ENCODE measurements around the gene YY1.

Gene YY1

DNA sequence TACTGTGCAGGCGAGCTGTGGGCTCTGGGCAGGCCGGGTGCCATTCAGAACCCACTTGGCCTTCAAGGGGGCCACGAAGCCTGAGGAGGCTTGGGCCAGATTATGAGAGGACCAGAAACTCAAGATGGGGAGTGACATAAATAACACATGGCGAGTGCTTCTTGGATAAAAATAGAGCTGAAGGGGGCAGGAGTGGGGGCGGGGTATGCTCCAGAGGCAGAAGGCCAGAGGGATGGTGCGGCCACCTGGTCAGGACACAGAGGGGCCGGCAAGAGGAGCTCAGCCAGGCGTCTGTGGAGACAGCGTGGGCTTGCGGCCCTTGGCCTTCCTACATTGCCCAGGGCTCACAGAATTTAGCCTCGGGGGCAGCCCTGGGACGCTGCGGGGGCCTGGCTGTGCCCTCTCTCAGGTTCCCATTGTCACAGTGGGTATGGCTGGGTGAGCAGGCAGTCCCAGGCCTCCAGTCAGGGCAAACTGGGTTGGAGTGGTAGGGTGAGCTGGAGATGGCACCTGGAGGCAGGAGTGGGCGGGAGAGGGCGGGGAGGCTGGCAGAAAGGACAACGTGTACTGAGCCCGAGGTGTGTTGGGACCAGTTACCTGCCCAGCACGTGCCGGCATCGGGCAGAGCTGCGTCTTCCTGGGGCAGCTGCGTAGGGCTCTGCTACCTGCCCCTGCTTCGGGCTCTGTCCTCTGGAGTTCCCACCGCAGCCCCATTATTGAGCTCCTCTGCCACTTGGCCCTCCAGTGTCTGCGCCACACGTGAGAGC lies 74.7 kb downstream of the YY1 start:
- DNase-seq (ENCODE audit: low read depth in 2 of 2): no peak

DNA sequence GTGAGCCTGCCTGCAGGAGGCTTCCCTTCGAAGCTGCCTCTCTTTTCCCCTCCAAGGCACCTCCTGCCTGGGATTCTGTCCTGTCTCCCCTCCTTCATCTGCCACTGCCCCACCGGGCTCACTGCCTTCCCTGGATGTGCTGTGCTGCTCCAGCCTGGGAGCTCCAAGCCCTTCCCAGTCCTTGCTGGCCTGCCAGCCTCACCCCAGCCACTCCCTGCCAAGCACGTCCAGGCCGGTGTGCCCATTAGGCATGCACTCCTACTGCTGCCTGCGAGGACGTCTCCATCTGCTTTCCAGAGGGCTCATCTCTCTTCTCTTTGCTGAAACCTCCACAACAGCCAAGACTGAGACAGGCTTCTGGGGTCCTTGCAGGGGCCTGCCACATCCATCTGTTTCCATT lies 75.8 kb downstream of the YY1 start:
- DNase-seq (ENCODE audit: low read depth in 2 of 2): no peak

DNA sequence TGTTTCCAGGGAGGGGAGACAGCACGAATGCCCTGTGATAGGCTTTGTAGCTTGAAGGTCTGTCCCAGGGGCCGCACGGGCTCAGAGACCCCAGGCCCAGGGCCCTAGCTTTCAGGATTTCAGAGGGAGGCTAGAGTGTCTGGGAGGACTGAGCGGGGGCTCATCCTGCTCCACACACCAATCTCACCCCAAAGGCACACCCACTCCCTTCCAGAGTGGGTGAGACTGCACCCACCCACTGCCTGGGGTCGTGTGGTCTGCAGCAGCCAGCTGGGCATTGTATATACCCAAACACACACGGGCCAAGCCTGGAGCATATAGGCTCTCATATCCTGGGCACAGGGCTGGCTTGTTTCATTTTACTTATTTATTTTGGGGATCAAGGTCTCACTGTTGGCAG lies 78.4 kb downstream of the YY1 start:
- no peak for DNase-seq (ENCODE audit: low read depth in 2 of 2)

DNA sequence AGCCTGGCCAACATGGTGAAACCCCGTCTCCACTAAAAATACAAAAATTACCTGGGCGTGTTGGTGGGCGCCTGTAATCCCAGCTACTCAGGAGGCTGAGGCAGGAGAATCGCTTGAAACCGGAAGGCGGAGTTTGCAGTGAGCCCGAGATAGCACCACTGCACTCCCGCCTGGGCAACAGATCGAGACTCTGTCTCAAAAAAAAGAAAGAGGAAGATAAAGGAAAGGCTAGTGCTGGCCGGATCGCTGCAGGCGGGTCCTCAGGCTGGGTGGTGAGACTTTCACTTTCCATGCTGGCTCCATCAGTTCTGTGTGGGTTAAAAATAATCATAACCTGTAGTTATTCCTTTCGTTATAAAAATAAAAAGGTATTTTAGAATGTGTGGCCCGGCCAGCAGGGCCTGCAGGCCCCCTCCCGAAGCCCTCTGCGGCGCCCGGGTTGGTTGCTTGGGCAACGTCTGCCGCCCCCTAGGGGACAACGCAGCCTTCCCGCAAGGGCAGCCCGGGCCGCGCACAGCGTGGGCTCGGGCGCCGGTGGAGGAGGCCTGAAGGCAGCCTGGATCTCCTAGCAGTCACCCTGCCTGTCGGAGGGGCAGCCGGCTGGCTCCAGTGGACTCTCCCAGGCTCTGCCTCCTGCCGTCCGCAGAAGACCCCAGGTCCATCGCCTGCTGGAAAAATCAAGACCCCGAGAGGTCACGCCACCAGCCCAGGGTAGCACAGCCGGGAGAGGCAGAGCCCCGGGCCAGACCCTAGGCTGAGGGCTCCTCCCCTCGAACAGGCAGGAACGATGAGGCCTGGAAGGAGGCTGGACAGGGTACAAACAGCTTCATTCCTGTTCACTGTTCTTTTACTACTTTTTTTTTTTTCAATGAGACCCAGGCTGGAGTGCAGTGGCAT lies 79.2 kb downstream of the YY1 start:
- peak; percentile 39 to 69 for DNase-seq (ENCODE audit: low read depth in 2 of 2)

DNA sequence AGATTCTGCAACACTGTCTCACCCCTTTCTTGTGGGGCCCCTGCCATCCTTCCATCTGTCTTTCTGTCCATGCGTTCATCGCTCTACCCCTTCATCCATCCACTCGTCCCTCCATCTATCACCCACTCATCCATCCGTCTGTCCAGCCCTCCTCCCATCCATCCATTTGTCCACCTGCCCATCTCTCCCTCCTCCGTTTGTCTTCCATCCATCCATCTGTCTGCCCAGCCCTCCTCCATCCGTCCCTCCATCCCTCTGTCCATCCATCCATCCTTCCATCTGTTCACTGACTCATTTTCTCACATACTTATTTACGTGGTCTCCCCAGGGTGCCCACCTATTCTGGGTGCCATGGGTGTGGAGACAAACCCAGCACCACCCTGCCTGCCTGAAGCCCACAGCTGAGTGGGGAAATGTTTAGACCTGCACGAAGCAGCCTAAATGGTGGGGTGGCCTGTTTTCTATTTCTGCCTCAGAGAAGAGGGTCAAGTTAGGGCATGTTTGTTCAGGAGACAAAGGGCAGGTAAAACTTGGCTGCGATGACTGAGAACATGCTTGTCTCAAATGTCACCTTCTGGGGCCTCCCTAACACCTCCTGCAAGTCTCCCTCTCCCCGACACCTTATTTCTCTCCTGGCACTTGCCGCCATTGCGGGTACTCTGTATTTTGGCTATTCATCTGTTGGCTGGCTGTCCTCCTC lies 81.4 kb downstream of the YY1 start:
- DNase-seq (ENCODE audit: low read depth in 2 of 2): no peak

DNA sequence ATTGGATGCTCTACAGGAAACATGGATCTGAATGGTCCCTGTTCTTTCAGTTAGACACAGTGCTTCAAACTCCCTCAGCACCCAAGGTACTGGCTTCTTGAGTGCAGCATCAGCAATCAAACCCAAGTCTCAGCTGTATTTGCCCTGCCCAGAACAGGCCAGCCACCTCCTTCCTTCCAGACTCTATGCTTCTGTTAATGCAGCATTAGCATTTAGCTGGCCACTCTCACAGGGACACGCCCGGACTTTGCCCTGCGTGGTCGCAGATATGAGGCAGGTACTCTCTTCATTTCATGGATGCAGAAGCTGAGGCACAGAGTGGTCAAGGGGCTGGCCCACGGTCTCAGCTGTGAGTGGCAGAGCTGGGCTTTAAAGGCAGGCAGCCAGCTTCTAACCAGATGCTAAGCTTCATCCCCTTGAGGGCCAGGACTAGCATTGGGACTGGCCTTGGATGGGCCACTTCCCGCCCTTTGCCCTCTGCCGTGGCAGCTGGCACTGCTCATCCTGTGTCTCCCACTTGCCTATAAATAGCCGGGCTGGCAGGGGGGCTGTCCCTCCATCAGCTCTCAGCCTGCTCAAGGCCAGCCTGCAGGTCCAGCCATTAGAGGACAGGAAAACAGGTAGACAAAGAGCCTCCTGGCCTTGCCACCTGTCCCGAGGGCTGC lies 82.7 kb downstream of the YY1 start:
- DNase-seq (ENCODE audit: low read depth in 2 of 2): no peak

DNA sequence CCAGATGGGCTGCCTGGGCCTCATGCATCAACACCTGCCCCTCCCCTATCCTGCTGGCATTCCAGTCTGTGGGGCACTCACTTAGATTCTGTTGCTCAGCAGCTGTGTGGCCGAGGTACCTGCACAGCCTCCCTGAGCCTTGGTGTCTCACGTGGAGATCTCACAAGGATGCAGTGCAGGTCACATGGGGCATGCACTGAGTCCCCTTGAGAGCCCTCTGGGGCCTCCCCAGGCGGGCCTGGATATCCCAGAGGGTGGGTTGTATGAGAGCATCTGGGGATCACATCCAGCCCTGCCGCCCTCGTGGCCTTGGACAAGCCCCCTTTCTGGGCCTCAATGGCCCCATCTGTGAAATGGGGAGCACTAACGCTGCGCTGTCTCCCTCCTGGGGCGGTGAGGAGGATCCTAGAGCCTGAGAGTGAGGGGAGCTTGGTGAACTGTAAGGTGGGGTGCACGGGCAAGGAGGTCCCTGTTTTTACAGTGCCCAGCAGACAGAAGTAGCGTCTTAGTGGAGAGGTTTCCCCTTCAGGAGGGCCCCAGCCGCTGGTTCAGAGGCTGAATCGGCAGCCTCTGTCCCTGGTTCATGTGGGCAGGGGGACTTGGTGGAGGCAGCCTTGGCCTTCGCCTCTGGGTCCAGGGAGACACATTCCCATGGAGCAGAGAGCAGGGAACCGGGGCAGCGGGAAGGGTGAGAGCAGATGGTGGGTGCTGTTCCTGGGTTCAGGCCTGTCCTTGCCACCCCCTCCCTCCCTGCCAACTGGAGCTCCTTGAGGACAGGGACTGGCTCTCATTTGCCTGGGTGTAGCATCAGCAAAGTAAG lies 83.4 kb downstream of the YY1 start:
- no peak for DNase-seq (ENCODE audit: low read depth in 2 of 2)

DNA sequence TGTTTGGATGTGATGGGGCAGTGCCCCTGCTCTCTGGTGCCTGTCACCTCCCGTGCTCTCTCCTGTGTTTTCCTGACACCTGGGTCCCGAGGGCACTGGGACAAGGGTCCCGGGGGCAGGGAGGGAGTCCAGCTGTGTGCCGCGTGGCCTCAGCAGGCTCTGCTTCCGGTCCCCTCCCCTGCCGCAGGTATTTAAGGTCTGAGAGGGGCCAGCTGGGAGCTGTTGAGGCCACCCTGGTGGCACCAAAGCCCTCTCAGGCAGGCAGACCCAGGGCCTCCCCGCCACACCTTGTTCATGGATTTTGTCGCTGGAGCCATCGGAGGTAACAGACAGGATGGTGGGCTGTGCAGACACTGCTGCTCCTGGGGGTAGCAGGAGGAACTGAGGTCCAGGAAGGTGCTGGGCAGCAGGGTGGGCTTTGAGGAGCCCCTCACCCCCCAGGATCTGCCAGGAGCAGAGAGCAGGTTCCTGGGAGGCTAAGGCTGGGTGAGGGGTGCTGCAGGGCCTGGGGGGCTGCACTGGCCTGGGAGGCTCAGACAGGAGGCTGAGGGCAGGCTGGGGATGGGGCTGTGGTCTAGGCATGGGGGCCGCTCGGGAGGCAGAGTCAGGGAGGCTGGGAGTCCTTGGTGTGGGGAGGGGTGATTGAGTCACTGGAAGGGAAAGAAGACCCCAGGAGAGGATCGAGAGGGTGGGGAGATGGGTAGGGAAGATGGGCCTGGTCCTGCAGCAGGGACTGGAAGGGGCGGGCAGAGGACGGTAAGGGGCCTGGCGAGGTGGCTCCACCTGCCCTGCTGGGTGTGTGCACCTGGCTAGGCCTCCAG lies 84.4 kb downstream of the YY1 start, which contains the start of gene SLC25A47:
SLC25A47 (plus strand) TSS at position 219 of the 821 bp plus-strand sequence; CDS start at position 295, 76 bp downstream.
- no peak for DNase-seq (ENCODE audit: low read depth in 2 of 2)

DNA sequence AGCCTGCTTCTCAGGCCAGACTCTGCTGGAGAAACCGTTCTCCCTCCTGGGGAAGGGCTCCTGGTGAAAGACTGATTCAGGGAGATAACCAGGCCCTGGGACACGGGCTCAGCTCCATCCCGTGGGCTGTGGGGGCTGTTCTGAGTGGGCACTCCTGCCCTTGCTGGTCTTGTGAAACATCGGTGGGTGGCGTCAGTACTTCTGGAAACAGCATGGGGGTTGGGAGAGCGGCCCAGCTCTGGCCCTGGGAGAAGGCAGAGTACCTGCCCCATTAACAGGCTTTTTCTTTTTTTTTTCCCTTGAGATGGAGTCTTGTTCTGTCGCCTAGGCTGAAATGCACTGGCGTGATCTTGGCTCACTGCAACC lies 85.0 kb downstream of the YY1 start:
- DNase-seq (ENCODE audit: low read depth in 2 of 2): no peak

DNA sequence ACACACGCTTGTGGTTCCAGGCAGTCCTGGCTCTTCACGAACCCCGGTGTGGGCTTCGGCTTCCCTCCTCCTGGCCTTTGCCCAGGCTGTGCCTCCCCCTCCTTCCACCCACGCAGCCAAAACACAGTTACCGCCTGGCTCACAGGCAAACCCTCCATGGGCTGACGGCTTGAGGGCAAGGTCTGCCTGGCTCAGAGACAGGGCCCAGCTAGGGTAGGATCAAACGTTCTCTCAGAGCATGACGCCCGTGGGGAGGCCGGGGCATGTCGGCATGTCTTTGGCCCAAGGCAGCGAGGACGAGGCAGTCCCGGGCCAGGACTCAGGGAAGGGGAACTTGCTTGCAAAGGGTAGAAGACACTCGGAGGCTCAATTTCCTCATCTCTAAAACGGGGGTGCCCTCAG lies 86.3 kb downstream of the YY1 start:
- no peak for DNase-seq (ENCODE audit: low read depth in 2 of 2)

DNA sequence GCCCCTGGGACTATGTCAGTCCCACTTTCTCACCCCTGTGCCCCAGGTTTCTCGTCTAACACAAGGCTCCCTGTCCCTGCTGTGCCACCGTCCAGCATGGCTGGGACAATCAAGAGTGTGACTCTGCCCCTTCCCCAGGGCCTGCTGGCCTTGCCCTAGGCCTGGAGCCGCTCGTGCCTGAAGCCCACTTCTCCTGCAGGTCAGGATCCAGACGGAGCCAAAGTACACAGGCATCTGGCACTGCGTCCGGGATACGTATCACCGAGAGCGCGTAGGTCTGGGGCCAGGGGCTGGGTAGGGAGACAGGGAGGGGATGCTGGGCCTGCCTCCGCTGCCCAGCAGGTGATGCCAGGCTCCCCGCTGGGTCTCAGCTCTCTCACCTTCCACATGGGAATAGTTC lies 87.0 kb downstream of the YY1 start:
- DNase-seq (ENCODE audit: low read depth in 2 of 2): no peak

DNA sequence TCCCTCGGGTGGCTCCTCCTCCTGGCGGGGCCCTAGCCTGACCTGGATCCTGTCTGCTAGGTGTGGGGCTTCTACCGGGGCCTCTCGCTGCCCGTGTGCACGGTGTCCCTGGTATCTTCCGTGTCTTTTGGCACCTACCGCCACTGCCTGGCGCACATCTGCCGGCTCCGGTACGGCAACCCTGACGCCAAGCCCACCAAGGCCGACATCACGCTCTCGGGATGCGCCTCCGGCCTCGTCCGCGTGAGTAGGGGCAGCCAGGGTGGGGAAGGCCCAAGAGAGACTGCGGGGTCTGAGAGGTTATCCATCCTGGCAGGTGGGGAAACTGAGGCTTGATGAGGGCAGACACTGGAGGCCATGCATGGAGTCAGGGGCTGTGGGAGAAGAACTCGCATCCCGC lies 88.2 kb downstream of the YY1 start:
- no peak for DNase-seq (ENCODE audit: low read depth in 2 of 2)

DNA sequence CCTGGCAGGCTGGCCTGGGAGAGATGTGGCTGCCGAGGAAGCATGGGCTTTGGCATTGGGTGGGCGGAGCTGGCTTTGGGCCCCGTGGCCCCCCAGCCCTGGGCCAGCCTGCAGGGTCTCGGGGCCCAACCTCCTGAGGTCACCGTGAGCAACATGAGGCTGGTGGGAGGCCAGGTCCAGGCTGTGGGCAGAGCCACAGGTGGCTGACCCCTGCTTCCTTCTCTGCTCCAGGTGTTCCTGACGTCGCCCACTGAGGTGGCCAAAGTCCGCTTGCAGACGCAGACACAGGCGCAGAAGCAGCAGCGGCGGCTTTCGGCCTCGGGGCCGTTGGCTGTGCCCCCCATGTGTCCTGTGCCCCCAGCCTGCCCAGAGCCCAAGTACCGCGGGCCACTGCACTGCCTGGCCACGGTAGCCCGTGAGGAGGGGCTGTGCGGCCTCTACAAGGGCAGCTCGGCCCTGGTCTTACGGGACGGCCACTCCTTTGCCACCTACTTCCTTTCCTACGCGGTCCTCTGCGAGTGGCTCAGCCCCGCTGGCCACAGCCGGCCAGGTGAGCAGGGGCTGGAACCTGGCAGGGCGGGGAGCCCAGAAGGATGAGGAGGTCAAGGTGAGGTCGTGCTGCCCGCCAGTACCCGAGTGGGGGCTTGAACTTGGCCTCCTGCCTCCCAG lies 89.7 kb downstream of the YY1 start:
- no peak for DNase-seq (ENCODE audit: low read depth in 2 of 2)

DNA sequence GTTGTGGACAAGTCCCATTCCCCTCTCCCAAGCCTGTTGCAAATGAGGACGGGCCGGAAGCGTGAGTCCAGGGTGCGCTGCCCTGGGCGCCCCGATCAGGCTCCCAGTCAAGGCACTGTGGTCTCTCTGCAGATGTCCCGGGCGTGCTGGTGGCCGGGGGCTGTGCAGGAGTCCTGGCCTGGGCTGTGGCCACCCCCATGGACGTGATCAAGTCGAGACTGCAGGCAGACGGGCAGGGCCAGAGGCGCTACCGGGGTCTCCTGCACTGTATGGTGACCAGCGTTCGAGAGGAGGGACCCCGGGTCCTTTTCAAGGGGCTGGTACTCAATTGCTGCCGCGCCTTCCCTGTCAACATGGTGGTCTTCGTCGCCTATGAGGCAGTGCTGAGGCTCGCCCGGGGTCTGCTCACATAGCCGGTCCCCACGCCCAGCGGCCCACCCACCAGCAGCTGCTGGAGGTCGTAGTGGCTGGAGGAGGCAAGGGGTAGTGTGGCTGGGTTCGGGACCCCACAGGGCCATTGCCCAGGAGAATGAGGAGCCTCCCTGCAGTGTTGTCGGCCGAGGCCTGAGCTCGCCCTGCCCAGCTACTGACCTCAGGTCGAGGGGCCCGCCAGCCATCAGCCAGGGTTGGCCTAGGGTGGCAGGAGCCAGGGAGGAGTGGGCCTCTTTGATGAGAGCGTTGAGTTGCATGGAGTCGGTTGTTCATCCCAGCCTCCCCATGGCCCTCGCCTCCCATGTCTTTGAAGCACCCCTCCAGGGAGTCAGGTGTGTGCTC lies 90.5 kb downstream of the YY1 start:
- no peak for DNase-seq (ENCODE audit: low read depth in 2 of 2)

DNA sequence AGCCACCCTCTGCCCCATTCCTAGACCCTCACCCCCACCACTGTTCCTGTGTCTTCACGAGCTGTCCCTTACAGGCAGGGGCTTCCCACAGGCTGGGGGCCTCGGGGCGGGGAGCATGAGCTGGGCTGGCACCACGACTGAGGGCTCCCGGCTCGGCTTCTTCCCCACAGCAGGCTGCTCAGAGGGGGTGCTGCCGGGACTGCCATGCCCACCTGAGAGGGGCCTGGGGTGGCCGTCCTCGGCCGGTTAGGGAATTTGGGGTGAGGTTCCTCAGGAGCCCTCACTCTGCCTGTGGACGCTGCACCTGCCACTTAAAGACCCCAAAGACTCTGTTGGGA lies 91.0 kb downstream of the YY1 start:
- no peak for DNase-seq (ENCODE audit: low read depth in 2 of 2)

DNA sequence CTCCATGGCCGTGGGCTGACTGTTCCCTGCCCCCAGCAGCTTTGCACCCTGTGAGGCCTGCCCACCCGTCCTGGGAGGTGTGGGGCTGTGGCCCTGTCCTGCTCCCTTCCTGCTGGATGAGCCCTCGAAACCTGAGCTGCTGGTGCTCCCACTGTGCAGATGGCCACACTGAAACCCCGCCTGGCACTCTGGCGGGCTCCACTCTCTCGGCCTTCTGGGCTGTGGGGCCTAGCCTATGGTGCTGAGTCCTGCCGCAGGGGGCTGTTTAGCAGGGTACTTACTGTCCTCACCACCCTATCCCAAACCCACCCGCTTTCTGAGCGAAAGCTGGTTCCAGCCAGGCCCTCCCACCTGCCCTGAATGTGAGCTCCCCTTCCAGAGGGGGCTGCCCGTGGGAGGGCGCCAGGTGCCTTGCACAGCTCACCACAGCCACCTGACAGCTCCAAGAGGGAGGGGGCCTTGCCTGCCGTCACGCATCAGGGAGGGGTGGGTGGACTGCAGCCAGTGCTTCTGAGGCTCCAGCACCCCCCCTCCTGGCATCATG lies 91.5 kb downstream of the YY1 start:
- no peak for DNase-seq (ENCODE audit: low read depth in 2 of 2)

DNA sequence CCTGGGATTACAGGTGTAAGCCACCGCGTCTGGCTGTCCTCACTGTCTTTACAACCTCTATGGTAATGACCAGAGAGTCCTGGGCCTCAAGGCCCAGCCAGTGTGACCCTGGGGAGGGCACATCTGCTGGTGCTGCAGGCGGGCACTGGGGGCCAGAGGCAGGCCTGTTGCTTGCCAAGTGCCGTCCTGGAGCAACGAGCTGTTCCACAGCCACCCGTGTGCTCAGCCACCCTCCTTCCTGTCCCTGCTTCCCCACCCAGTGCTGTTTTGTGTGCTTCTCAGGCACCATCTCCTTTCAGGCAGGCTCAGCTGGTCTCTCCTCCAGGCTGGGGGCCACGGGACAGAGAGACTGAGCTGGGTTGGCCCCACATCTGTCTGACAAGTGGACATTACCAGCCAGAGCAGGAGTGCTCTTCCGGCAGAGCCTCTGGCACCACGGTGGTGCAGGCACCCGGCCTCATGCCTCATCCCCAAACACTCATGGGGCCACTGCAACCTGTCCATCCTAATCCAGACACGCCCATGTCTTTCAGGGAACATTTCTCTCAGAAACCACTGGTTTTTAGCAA lies 93.2 kb downstream of the YY1 start:
- no peak for DNase-seq (ENCODE audit: low read depth in 2 of 2)
